ENCODE results near the gene NOP9.
A peak's percentile ranks its signal among the peaks of the same experiment; 100 is the strongest.

NOP9 gene

DNA sequence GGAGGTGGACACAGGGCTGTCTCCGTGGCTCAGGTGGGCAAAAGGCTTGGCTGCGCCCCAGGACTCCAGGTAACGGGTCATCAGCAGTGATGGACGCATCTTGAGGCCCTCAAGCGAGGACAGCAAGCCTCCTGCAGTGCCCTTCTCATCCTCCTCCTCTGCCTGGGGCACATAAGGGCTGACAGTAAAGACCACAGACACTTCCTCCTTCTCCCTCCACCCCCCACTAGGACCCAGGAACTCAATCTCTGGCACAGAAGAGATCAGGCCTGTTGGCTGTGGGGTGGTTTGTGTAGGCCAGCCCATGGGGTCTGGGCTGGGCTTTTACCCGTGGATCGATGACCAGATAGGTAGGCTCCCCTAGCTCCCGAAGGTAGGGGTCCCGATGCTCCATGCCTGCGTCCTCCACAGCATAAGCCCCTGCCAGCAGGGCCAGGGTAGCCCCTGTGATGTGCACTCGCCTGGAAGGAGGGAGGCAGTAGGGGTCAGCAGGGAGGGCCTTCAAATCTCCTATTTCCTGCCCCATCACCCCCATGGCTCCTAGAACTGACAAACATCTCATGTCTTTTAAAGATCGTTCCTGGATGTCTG, 29.5 kb downstream of the NOP9 start:
- no peak for DNase-seq

- DNase-seq: peak in 2 of 5 experiments; percentile 82 to 86
Measured at GRCh38 chr14:24329736-24330135, 30.1 kb downstream of the NOP9 start.

- DNase-seq: no peak
Measured at GRCh38 chr14:24330973-24331674, 31.5 kb downstream of the NOP9 start.

DNA sequence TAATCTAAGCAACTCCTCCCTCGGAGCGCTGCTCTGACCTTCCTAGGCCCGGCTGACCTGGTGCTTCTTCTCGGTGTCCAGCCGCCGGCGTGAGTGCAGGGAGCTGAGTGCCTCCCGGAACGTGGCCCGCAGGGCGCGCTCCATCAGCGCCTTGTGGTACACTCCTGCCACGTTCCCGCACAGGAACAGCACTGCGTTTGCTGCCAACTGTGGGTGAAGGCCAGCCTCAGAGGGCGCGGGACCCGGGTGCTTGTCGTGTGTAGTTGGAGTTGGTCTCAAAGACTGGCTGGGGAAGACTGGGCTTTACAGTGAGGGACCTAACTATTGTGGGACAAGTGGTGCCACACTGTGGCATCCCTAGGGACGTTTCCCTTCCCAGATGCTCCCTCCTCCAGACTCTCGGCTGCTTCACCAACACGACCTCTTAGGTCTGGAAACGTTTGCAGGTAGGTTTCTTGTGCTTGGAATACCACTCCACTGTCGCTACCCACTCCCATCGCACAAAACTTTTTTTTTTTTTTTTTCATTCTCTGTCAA, 32.1 kb downstream of the NOP9 start:
- DNase-seq: no peak

DNA sequence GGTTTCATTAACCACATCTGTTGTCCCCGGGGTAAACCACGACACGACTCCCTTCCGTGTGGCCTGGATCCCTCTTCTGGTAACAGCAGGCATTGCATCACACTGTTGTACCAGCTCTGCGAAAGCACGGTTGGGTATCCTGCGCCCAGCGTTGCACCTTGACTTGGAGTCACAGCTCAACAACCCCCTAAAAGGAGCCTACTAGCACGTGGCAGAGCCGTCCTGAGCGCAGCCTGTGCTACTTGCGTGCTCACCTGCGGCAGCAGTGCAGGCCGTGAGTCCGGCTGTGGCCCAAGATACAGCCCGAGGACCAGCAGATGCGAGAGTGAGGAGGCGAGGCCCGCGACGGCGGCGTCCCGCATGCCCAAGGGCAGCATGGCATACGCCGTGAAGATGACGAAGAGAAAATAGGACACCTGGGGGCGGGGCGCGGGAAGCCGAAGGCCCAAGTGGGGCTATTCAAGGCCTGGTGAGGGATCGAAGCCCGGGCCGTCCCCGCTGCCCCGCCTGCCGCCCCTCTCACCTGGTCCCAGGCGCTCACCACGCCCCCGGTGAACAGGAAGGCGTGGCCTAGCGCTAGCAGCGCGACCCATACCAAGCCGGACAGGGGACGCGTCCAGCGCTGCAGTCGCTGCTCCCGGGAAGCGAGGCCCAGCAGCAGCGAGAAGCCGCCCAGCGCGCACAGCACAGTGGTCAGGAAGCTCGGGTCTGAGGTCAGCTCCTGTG, 32.8 kb downstream of the NOP9 start:
- peak; percentile 47 to 94 (median 79) for DNase-seq

GRCh38 chr14:24334431-24335291, 35.0 kb downstream of the NOP9 start, which contains the start of gene ADCY4:
TSS of gene ADCY4 (minus strand) at chr14:24335071. CDS start at chr14:24334652, 419 bp downstream.
- DNase-seq: peak in 1 of 5 experiments; percentile 43

DNA sequence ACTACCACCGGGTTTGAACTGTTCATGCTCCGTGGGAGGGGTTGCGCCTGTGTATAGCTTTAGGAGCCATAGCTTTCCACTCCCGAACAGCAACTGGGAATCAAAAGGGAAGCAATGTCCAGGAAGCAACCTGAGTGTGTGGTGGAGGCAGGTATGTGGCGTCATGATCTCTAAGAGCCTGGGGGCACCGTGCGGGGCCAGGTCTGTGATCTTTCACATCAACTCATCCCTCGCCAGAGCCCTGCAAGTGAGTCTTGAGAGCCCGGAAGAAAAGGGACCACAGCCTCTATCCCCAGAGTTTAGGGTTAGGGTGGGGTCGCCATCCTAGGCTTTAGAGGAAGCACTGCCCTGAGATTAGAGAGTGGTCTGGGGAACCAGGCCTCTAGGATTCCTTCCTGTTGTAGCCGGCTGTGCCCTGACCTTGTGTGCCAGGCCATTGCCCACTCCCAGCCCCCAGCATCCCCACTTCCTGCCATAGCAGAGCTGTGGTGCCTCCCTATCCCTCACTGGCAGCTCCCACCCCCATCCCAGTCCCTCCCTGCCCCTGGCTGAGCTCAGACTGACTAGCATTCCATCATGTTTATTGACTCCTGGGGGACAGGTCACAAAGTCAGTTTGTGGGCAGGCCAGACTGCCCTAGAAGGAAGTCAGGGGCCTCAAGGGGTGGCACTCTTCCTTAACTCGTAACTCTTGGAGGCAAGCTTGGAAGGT, 36.0 kb downstream of the NOP9 start:
- no peak for DNase-seq

GRCh38 chr14:24337144-24337823, 37.6 kb downstream of the NOP9 start:
- DNase-seq: no peak

- DNase-seq: no peak
Measured at GRCh38 chr14:24337824-24338175, 38.1 kb downstream of the NOP9 start.

DNA sequence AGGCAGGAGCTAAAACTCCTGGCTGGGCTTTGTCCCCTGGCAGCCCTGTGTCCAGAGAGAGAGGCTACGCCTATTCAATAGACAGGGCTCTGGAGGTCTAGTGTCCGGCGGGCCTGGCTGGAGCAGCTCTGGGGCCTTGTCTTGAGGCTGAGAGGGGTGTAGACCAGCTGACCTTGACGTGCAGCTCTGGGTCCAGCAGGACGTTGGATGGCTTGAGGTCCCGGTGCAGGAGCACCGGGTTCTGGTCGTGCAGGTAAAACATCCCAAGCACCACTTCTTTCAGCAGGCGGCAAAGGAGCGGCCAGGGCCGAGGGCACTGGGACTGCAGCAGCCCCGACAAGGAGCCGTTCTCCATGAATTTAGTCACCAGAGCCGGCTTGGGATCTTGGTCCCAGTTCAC, 39.2 kb downstream of the NOP9 start:
- no peak for DNase-seq

DNA sequence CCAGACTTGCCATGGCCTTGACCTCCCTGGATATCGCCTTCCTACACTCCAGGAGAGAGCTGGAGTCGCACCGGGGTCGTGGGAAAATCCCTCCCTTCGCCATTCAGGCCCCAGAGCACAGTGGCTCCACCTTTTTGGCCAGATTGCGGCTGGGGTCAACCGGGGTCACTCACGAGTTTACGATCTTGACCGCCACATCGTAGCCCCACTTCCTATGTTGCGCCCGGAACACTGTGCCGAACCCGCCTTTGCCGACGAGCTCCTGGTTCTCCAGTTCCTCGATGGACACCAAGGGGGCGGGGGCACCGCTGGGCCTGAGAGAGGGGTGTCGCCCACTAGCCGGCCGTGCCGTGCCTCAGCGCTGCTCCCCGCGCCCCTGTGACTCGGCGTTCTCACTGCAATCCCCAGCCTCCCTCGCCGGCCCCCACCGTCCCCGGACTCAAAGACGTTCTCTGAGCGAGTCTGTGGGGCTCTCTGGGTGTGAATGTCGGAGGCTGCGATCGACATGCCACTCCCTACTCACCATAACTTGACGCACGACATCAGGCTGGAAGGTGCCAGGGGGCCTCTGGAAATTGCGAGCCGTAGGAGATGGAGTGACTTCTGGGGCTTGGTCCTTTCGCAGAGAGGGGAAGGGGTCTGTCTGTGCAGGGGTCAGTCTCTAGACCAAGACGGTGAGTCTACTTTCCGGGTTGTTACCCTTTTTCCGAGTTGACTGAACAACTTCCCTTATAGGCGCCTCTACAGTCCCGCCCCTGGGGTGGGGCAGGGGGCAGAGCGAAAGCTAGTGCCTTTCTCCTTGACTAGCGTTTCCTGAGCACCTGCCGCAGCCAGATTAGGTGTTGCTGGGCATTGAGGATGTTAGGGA, 39.9 kb downstream of the NOP9 start, which contains the start of gene RIPK3:
Gene RIPK3, minus strand, starts transcription at position 708 of the 868 bp plus-strand sequence. Its CDS starts 165 bp downstream, at position 543.
- peak; percentile 35 to 74 (median 52) for DNase-seq

DNA sequence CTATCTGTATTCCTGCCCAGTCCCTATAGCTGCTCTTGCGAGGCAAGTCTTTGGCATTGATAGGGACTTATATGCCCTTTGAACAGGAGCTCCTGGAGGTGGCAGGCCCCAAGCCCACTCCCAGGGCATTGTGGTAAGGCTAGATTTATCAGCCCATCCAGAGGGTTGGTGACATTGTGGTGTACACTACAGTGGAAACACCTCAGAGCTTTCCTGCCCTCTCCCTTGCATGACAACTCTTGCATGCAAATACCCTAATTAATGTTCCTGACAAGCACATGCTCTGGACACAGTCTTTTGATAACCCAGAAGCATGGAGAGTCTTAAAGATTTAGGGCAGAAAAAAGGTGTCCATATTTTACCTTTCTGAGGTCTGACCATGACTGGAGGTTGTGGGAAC, 41.0 kb downstream of the NOP9 start:
- no peak for DNase-seq

GRCh38 chr14:24342889-24343288, 43.2 kb downstream of the NOP9 start:
- no peak for DNase-seq

GRCh38 chr14:24343795-24344660, 44.4 kb downstream of the NOP9 start:
- no peak for DNase-seq

DNA sequence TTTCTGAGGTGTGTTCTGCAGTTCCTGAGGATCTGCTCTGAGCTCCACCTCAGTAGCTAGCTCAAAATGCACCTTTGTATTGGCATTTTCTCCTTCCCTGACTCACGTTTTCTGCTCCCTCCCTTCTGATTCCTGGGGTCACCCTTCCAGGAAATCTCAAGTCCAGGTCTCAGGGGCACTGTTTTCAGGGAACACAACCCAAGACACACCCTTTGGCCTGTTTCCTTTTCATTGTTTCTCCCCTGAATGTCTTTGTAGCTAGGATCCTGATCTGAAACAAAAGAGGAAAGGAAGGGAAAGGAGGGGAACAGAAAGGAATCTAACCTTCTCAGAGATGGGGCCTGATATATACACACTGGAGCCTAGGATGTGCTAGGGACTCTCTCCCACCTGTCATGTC, 47.5 kb downstream of the NOP9 start:
- DNase-seq: no peak

DNA sequence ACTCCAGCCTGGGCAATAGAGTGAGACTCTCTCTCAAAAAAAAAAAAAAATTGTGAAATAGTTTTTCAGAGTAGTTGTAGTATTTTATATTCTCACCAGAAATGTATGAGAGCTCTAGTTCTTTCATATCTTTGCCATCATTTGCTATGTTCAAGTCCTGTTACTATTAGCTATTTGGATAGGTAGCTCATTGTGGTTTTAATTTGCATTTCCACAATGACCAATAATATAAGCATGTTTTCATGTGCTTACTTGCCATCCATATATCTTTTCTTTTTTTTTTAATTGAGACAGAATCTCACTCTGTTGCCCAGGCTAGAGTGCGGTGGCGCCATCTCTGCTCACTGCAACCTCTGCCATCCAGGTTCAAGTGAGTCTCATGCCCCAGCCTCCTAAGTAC, 48.5 kb downstream of the NOP9 start:
- DNase-seq: no peak

- DNase-seq: no peak
Measured at GRCh38 chr14:24349742-24350141, 50.1 kb downstream of the NOP9 start.

DNA sequence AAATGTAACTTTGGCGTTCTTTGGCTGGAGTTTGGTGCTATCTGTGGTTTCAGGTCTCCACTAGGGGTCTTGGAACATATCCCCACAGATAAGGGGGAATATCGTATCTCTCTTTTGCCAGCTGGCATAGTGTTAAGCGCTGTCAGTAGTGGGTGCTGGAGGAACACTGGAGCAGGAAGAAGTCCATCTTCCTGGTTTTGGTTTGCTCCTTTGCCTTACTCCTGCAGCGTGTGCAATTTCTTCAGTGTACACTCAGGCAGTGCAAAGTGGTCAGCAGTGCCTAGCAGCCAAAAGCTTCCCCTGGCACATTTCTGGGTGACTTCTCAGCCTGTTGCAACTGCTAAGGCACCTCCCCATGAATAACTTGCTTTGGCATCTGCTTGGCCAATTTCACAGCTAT, 51.9 kb downstream of the NOP9 start:
- no peak for DNase-seq
